GM13977 (cell line): ENCODE measurements around the gene PDE4C.
"Not testable (repeated sequence)": the region's sequence is repeated elsewhere in the genome, so short reads cannot be mapped to it uniquely, and the experiment has no call there.

Experiments
- DNase-seq: peaks from one replicate; pipeline ENCODE4 v3.0.0; 2012; ENCODE audit warnings: low spot score
- in situ Hi-C: fragments of 300-500 bp; cut with MboI; formaldehyde crosslinking; loops from one replicate; pipeline ENCODE4 v1.12.0; 2022; ENCODE audit warnings: low sequenced_read_pairs, low pct_unique_long_range_greater_than_20kb, mixed read lengths, inconsistent platforms; ENCODE audit not compliant: unreplicated experiment
- TF ChIP-seq, protein P1 (sequence below): IDR thresholded peaks from 2 replicates; pipeline ENCODE4 v1.5.1; 2012; ENCODE audit warnings: mild to moderate bottlenecking, control low read depth; ENCODE audit not compliant: insufficient read depth; ENCODE audit errors: extremely low read depth, missing control alignments

PDE4C gene

DNA sequence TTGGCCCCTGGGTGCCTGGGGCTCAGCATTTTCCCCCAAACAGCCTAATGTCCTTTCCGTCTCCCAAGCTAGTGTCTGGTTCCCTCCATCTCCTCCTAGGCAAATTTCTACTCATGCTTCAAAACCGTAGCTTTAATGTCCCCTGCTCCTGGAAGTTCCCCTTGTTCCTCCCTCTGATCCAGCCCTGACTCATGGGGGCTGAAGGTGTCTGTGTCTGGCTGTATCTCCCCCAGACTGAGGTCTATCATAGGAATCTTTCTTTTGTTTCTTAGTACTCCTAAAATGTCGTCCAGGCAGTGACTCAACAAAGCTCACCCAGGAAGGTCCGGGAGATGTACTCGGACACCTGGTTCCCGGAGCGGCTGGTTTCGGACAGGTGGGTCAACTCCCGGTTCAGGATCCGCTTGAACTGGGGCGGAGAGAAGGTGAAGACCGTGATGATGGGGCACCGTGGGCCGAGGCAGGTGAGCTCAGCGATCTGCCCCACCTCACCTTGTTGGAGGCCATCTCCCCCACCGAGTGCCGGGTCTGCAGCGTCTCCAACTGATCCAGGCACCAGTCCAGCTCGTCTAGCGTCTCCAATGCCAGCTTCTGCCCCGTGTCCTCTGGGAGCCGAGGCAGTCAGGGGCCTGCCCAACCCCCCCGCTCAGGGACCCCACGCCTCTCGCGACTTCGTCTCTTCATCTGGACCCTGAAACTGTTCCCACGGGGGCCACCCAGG lies 6.2 kb downstream of the PDE4C start:
- TF ChIP-seq, protein P1, sequence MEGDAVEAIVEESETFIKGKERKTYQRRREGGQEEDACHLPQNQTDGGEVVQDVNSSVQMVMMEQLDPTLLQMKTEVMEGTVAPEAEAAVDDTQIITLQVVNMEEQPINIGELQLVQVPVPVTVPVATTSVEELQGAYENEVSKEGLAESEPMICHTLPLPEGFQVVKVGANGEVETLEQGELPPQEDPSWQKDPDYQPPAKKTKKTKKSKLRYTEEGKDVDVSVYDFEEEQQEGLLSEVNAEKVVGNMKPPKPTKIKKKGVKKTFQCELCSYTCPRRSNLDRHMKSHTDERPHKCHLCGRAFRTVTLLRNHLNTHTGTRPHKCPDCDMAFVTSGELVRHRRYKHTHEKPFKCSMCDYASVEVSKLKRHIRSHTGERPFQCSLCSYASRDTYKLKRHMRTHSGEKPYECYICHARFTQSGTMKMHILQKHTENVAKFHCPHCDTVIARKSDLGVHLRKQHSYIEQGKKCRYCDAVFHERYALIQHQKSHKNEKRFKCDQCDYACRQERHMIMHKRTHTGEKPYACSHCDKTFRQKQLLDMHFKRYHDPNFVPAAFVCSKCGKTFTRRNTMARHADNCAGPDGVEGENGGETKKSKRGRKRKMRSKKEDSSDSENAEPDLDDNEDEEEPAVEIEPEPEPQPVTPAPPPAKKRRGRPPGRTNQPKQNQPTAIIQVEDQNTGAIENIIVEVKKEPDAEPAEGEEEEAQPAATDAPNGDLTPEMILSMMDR: no peak
- no peak for DNase-seq
- in situ Hi-C loops: no loop called here

DNA sequence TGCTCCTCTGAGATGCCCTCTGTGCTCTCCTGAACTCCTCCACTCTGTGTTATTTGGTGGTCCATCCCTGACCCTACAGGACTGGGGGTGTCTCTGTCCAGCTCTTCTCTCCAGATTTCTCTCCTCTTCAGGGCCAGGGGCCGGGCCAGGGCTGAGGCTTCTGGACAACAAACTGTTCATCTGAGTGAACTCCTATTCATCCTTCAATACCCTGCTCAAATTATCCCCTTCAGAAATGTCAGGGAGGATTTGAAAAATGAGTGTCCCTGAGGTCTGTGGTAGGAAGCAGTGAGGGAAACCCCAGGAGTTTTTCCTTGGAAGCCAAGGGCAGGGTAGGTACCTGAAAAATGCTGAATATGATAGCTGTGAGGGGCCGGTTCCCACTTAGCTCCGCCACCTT lies 7.6 kb downstream of the PDE4C start:
- in situ Hi-C loops: no loop called here
- DNase-seq: no peak
- TF ChIP-seq, protein P1: no peak

DNA sequence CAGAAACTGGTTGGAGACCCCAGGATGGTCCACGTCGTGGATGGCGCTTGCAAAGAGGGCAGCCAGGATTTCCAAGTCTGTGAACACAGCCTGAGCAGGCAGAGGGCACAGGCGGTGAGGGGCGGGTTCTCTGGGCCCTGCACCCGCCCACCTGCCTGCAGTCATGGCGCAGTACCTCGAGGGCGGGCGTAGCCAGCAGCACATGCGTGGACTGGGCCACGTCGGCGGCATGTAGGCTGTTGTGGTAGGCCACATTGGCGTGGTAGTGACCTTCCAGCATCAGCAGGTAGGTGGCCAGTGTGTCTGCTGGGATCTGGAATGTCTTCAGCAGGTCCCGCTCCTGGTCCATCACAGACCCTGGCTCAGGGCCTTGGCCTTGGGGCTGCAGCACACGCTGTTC lies 8.1 kb downstream of the PDE4C start:
- DNase-seq: no peak
- in situ Hi-C loops: no loop called here
- TF ChIP-seq, protein P1: no peak

DNA sequence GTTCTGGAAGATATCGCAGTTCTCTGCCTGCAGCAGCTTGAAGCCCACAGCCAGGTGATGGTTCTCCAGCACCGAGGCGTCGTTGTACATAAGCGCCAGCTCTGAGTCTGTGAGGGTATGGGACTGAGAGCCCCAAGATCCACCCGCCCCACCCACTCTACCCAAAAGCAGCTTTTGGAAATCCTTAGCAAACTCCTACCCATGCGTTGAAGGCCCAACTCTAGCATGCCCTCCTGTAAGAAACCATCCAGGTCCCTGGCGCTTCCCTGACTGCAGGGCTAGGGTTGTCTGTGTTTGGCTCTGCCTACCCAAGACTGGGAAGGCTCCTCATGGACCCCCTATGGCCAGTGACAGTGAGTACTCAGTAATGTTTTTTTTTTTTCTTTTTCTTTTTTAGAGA lies 9.4 kb downstream of the PDE4C start:
- DNase-seq: no peak
- TF ChIP-seq, protein P1: no peak
- in situ Hi-C loops: no loop called here

DNA sequence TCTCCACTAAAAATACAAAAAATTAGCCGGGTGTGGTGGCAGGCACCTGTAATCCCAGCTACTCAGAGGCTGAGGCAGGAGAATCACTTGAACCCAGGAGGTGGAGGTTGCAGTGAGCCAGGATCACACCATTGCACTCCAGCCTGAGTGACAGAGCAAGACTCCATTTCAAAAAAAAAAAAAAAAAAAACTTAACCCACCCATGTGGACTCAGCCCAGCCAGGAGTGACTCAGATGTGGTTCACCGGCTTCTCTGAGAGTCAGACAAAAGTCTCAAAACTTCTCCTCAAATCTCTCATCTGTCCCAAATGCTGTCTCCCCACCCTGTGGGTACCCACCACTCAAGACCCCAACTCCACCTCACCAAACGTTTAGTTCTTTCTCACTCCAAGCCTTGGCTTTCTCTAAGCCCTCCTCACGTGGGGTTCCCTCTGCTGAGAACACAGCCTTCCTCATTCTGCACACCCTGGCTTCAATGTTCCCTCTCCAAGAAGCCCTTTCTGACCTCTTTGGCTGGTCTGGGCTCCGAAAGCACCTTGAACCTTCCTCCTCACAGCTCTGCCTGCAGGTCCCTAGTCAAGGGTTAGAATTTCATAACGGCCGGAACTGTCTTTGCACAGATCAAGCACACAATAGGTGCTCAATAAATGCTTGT lies 11.3 kb downstream of the PDE4C start:
- in situ Hi-C loops: no loop called here
- TF ChIP-seq, protein P1: no peak
- DNase-seq: no peak

DNA sequence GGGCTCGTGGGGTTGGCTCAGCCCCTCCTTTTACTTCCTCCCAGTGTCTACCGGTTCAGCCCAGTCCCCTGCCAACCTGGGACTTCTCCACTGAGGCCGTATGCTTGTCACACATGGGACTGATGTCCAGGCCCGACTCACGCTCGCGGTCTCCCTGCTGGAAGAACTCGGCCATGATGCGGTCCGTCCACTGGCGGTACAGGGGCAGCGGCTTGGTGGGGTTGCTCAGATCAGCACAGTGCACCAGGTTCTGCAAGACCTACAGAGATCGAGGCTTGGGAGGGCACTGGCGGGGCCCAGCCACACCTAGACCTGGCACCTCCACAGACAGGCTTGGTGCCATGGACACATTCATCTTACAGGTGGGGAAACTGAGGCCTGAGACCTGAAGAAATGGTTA lies 14.6 kb downstream of the PDE4C start:
- in situ Hi-C loops: no loop called here
- no peak for DNase-seq
- TF ChIP-seq, protein P1: no peak

DNA sequence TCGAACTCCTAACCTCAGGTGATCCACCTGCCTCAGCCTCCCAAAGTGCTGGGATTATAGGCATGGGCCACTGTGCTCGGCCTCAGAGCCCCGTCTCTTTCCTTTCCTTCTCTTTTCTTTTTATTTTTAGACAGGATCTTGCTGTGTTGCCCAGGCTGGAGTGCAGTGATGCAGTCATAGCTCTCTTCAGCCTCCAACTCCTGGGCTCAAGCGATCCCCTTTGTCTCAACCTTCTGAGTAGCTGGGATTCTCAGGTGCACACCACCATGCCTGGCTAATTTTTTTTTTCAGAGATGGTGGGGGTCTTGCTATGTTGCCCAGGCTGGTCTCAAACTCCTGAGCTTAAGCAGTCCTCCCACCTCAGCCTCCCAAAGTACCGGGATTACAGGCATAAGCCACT lies 16.3 kb downstream of the PDE4C start:
- in situ Hi-C loops: loop anchor here (10.0 kb wide), 1 partner anchor 45 kb away; a partner anchor contains a TSS
- DNase-seq: not testable (repeated sequence)
